Measurements from ENCODE around the gene CTNNA2. TPM values are rescaled to one million over a fixed set of nuclear protein-coding genes. Genes with fewer than 3 reads are reported as not detected.

CTNNA2 gene
- total and polyA plus RNA-seq, 9 of the 15 experiments (the other 6 are each of a cell fraction or from before 2014, with no cell fraction given), result 0.03 to 0.40 (median 0.15) TPM

GRCh38 chr2:80244905-80245584 is 732.2 kb downstream of the CTNNA2 start (continued):
- TF ChIP-seq ERF (CRISPR knock-in tag; IDR thresholded peaks at IDR 0.05), result no peak
- TF ChIP-seq TEAD4 (IDR thresholded peaks at IDR 0.05; ENCODE audit: low read length), result peak; percentile 17; the same call in 1 of the 2 replicates
- no peak for TF ChIP-seq TEAD4 (CRISPR knock-in tag; IDR thresholded peaks at IDR 0.05; ENCODE audit: borderline replicate concordance)

- no peak overlapping the region for H3K9ac ChIP-seq (ENCODE audit: insufficient read depth in 1 of 2, low read depth in 2 of 2, low read length in 2 of 2)
- in situ Hi-C loops (cut with MboI), result no loop called here
- ChIA-PET POLR2A (interaction anchor here (0.6 kb wide), 1 partner anchor 215 kb away, joined by 3 read pairs; no protein-coding TSS in a partner anchor), CTCF (ENCODE audit: low intra/inter-chr PET ratio) (no interaction called here)
- no peaks in the 10 kb centered on the region for H3K9me3 ChIP-seq (replicated peaks; ENCODE audit: control insufficient read depth, insufficient read depth, low read depth, low read length)
- no peak overlapping the region for H2AFZ ChIP-seq (ENCODE audit: low read depth, low read length)
- intact Hi-C loops (cut with micrococcal nuclease), result no loop called here
- no peak overlapping the region for H3K4me3 ChIP-seq
- WGBS (ENCODE audit: insufficient coverage, low coverage, missing lambda C conversion rate), result 90% methylated on average over 1 of the region's 1 CpG
- FAIRE-seq, result no peak
- H3K4me2 ChIP-seq (ENCODE audit: insufficient read depth, low read length), result no peak overlapping the region
- no peak overlapping the region for H3K27ac ChIP-seq (ENCODE audit: extremely low read depth, low read depth, low read length)
- BruUV-seq (replicated peaks), result no TSS peak
- ATAC-seq, result no peak
- H3K27me3 ChIP-seq (ENCODE audit: control insufficient read depth in 2 of 2, insufficient read depth in 2 of 2, low read length in 2 of 2), result no peaks in the 10 kb centered on the region
- peaks cover 0 to 15% of the 10 kb centered on the region in 2 experiments; a peak in 3 of 5 replicates for H3K4me1 ChIP-seq (replicated peaks in 1 of 2; ENCODE audit: control insufficient read depth in 2 of 2, insufficient read depth in 2 of 2, low read length in 2 of 2)
- no peaks in the 10 kb centered on the region for H4K20me1 ChIP-seq (replicated peaks; ENCODE audit: control insufficient read depth, insufficient read depth, low read length)
- no peaks in the 10 kb centered on the region for H3K36me3 ChIP-seq (ENCODE audit: control insufficient read depth, insufficient read depth, low read length)
- DNase-seq (ENCODE audit: extremely low read depth in 1 of 4, low spot score in 3 of 4), result no peak
- no peaks in the 10 kb centered on the region for H3K9me1 ChIP-seq (ENCODE audit: control insufficient read depth, insufficient read depth, low read length)
- H3K79me2 ChIP-seq (ENCODE audit: control insufficient read depth, insufficient read depth, low read length), result no peaks in the 10 kb centered on the region
- TF ChIP-seq, protein P1, sequence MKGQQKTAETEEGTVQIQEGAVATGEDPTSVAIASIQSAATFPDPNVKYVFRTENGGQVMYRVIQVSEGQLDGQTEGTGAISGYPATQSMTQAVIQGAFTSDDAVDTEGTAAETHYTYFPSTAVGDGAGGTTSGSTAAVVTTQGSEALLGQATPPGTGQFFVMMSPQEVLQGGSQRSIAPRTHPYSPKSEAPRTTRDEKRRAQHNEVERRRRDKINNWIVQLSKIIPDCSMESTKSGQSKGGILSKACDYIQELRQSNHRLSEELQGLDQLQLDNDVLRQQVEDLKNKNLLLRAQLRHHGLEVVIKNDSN (CRISPR knock-in tag; IDR thresholded peaks at IDR 0.05), result no peak
- TF ChIP-seq, protein P2, sequence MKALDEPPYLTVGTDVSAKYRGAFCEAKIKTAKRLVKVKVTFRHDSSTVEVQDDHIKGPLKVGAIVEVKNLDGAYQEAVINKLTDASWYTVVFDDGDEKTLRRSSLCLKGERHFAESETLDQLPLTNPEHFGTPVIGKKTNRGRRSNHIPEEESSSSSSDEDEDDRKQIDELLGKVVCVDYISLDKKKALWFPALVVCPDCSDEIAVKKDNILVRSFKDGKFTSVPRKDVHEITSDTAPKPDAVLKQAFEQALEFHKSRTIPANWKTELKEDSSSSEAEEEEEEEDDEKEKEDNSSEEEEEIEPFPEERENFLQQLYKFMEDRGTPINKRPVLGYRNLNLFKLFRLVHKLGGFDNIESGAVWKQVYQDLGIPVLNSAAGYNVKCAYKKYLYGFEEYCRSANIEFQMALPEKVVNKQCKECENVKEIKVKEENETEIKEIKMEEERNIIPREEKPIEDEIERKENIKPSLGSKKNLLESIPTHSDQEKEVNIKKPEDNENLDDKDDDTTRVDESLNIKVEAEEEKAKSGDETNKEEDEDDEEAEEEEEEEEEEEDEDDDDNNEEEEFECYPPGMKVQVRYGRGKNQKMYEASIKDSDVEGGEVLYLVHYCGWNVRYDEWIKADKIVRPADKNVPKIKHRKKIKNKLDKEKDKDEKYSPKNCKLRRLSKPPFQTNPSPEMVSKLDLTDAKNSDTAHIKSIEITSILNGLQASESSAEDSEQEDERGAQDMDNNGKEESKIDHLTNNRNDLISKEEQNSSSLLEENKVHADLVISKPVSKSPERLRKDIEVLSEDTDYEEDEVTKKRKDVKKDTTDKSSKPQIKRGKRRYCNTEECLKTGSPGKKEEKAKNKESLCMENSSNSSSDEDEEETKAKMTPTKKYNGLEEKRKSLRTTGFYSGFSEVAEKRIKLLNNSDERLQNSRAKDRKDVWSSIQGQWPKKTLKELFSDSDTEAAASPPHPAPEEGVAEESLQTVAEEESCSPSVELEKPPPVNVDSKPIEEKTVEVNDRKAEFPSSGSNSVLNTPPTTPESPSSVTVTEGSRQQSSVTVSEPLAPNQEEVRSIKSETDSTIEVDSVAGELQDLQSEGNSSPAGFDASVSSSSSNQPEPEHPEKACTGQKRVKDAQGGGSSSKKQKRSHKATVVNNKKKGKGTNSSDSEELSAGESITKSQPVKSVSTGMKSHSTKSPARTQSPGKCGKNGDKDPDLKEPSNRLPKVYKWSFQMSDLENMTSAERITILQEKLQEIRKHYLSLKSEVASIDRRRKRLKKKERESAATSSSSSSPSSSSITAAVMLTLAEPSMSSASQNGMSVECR (CRISPR knock-in tag; IDR thresholded peaks at IDR 0.05), result no peak
- TF ChIP-seq MEIS2 (IDR thresholded peaks at IDR 0.05; ENCODE audit: partially characterized antibody) (peak; percentile 32), NEUROD1 (IDR thresholded peaks at IDR 0.05; ENCODE audit: borderline replicate concordance, low read depth, low read length, partially characterized antibody) (no peak), EWSR1 (IDR thresholded peaks at IDR 0.05; ENCODE audit: borderline replicate concordance, low read depth, partially characterized antibody) (no peak), JUN (IDR thresholded peaks at IDR 0.05; ENCODE audit: borderline replicate concordance, low read depth, low read length) (no peak), JUN (CRISPR knock-in tag; IDR thresholded peaks at IDR 0.05; ENCODE audit: borderline replicate concordance) (no peak), MBD2 (IDR thresholded peaks at IDR 0.05; ENCODE audit: borderline replicate concordance, low read depth) (no peak), ATF7 (IDR thresholded peaks at IDR 0.05) (peak; percentile 21; the same call in 1 of the 2 replicates)
- TF ChIP-seq, protein P3, sequence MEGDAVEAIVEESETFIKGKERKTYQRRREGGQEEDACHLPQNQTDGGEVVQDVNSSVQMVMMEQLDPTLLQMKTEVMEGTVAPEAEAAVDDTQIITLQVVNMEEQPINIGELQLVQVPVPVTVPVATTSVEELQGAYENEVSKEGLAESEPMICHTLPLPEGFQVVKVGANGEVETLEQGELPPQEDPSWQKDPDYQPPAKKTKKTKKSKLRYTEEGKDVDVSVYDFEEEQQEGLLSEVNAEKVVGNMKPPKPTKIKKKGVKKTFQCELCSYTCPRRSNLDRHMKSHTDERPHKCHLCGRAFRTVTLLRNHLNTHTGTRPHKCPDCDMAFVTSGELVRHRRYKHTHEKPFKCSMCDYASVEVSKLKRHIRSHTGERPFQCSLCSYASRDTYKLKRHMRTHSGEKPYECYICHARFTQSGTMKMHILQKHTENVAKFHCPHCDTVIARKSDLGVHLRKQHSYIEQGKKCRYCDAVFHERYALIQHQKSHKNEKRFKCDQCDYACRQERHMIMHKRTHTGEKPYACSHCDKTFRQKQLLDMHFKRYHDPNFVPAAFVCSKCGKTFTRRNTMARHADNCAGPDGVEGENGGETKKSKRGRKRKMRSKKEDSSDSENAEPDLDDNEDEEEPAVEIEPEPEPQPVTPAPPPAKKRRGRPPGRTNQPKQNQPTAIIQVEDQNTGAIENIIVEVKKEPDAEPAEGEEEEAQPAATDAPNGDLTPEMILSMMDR (IDR thresholded peaks at IDR 0.05 in 2 of 3, conservative IDR thresholded peaks at IDR 0.05 in 1 of 3; ENCODE audit: insufficient read depth in 2 of 3, low read depth in 1 of 3, low read length in 3 of 3), result no peak
Observed at GRCh38 chr2:80246534-80246933, 733.7 kb downstream of the CTNNA2 start.

All from K562 (cell line).